ENCODE results near the gene LY6G6D.

The LY6G6D gene

GRCh38 chr6:31687860-31688693, 27.1 kb upstream of the LY6G6D start:
- DNase-seq (ENCODE audit: low read depth): no peak
- TF ChIP-seq CTCF (conservative IDR thresholded peaks at IDR 0.05; ENCODE audit: low read depth, low read length): no peak
- H3K4me3 ChIP-seq (ENCODE audit: low read length): no peak overlapping the region

- no peak for DNase-seq (ENCODE audit: low read depth)
- H3K4me3 ChIP-seq (ENCODE audit: low read length): no peak overlapping the region
- TF ChIP-seq CTCF (conservative IDR thresholded peaks at IDR 0.05; ENCODE audit: low read depth, low read length): peak; percentile 55
Observed at GRCh38 chr6:31689249-31690110, 25.7 kb upstream of the LY6G6D start.

- no peak for TF ChIP-seq CTCF (conservative IDR thresholded peaks at IDR 0.05; ENCODE audit: low read depth, low read length)
- no peak overlapping the region for H3K4me3 ChIP-seq (ENCODE audit: low read length)
- peak; percentile 34 for DNase-seq (ENCODE audit: low read depth)
Observed at GRCh38 chr6:31690231-31691077, 24.7 kb upstream of the LY6G6D start.

GRCh38 chr6:31691078-31691463, 24.1 kb upstream of the LY6G6D start:
- DNase-seq (ENCODE audit: low read depth): no peak
- no peak overlapping the region for H3K4me3 ChIP-seq (ENCODE audit: low read length)
- TF ChIP-seq CTCF (conservative IDR thresholded peaks at IDR 0.05; ENCODE audit: low read depth, low read length): no peak

- no peak for DNase-seq (ENCODE audit: low read depth)
- no peak for TF ChIP-seq CTCF (conservative IDR thresholded peaks at IDR 0.05; ENCODE audit: low read depth, low read length)
- H3K4me3 ChIP-seq (ENCODE audit: low read length): no peak overlapping the region
Observed at GRCh38 chr6:31691564-31692108, 23.5 kb upstream of the LY6G6D start.

- no peak for TF ChIP-seq CTCF (conservative IDR thresholded peaks at IDR 0.05; ENCODE audit: low read depth, low read length)
- no peak for DNase-seq (ENCODE audit: low read depth)
- no peak overlapping the region for H3K4me3 ChIP-seq (ENCODE audit: low read length)
Observed at GRCh38 chr6:31692353-31692752, 22.8 kb upstream of the LY6G6D start.
